GM18519 (cell line): ENCODE results near the gene COMMD8.
"Not testable (repeated sequence)": the region's sequence is repeated elsewhere in the genome, so short reads cannot be mapped to it uniquely, and the experiment has no call there.

Experiments
- ATAC-seq: cut with Tn5 transposase; IDR thresholded peaks from one replicate; pipeline ENCODE4 v1.9.1; 2021; ENCODE audit warnings: mild to moderate bottlenecking, moderate library complexity; ENCODE audit not compliant: unreplicated experiment, low FRiP score

The COMMD8 gene

GRCh38 chr4:47463235-47463956, at the start of gene COMMD8:
COMMD8 (minus strand) TSS chr4:47463702; CDS start chr4:47463651, 51 bp downstream.
- ATAC-seq, result peak; percentile 80

- ATAC-seq, result peak; percentile 97
Measured at GRCh38 chr4:47510506-47511143, 47.1 kb upstream of the COMMD8 start.

- ATAC-seq, result no peak
Measured at GRCh38 chr4:47505666-47506065, 42.2 kb upstream of the COMMD8 start.

GRCh38 chr4:47505147-47505546, 41.6 kb upstream of the COMMD8 start:
- no peak for ATAC-seq

GRCh38 chr4:47500776-47501175, 37.3 kb upstream of the COMMD8 start:
- no peak for ATAC-seq

GRCh38 chr4:47499700-47500099, 36.2 kb upstream of the COMMD8 start:
- ATAC-seq, result no peak

GRCh38 chr4:47498899-47499298, 35.4 kb upstream of the COMMD8 start:
- ATAC-seq, result no peak

- no peak for ATAC-seq
Measured at GRCh38 chr4:47494124-47494430, 30.6 kb upstream of the COMMD8 start.

- ATAC-seq, result peak; percentile 38
Measured at GRCh38 chr4:47493238-47494123, 30.0 kb upstream of the COMMD8 start.

- ATAC-seq, result peak; percentile 89
Measured at GRCh38 chr4:47490550-47490949, 27.0 kb upstream of the COMMD8 start.

GRCh38 chr4:47488706-47489105, 25.2 kb upstream of the COMMD8 start:
- no peak for ATAC-seq

- not testable (repeated sequence) for ATAC-seq
Measured at GRCh38 chr4:47486727-47487126, 23.2 kb upstream of the COMMD8 start.

GRCh38 chr4:47486231-47486673, 22.8 kb upstream of the COMMD8 start:
- no peak for ATAC-seq

- ATAC-seq, result no peak
Measured at GRCh38 chr4:47485768-47486167, 22.3 kb upstream of the COMMD8 start.

- ATAC-seq, result peak; percentile 75
Measured at GRCh38 chr4:47485047-47485692, 21.7 kb upstream of the COMMD8 start, which contains the start of gene ATP10D. ATP10D (plus strand) TSS chr4:47485275; CDS start chr4:47512541, 27,266 bp downstream.

- ATAC-seq, result no peak
Measured at GRCh38 chr4:47484168-47484567, 20.7 kb upstream of the COMMD8 start.

- ATAC-seq, result no peak
Measured at GRCh38 chr4:47483745-47484144, 20.2 kb upstream of the COMMD8 start.

GRCh38 chr4:47482326-47482725, 18.8 kb upstream of the COMMD8 start:
- no peak for ATAC-seq

GRCh38 chr4:47478804-47479203, 15.3 kb upstream of the COMMD8 start:
- no peak for ATAC-seq

- no peak for ATAC-seq
Measured at GRCh38 chr4:47475411-47475810, 11.9 kb upstream of the COMMD8 start.

GRCh38 chr4:47474799-47475198, 11.3 kb upstream of the COMMD8 start:
- no peak for ATAC-seq
